ENCODE results near the gene PRDX5. TPM values are rescaled to one million over a fixed set of nuclear protein-coding genes. Genes with fewer than 3 reads are reported as not detected.
"Not testable (repeated sequence)": the region's sequence is repeated elsewhere in the genome, so short reads cannot be mapped to it uniquely, and the experiment has no call there.

The PRDX5 gene
- polyA plus RNA-seq, 1 donor from 2014 or later, result 185 TPM

- H3K36me3 Mint-ChIP-seq, result no peaks in the 10 kb centered on the region
- H3K4me3 Mint-ChIP-seq, result no peak overlapping the region
- H3K4me1 Mint-ChIP-seq, result peaks cover 8 to 13% (median 11%) of the 10 kb centered on the region in 3 donors
- H3K27me3 Mint-ChIP-seq, result no peaks in the 10 kb centered on the region
- H3K27ac Mint-ChIP-seq, result no peak overlapping the region
- peaks cover 0 to 1% (median 0%) of the 10 kb centered on the region in 3 donors for H3K9me3 Mint-ChIP-seq
Observed at GRCh38 chr11:64322925-64323260, 5.0 kb downstream of the PRDX5 start.

- H3K9me3 Mint-ChIP-seq, result peaks cover 0 to 2% (median 0%) of the 10 kb centered on the region in 3 donors
- no peaks in the 10 kb centered on the region for H3K36me3 Mint-ChIP-seq
- H3K4me1 Mint-ChIP-seq, result peaks cover 8 to 12% (median 10%) of the 10 kb centered on the region in 3 donors
- no peak overlapping the region for H3K27ac Mint-ChIP-seq
- H3K27me3 Mint-ChIP-seq, result no peaks in the 10 kb centered on the region
- peak overlapping the region in 1 of 4 donors; percentile 24 for H3K4me3 Mint-ChIP-seq
Observed at GRCh38 chr11:64323373-64323772, 5.5 kb downstream of the PRDX5 start.

GRCh38 chr11:64323984-64324383, 6.1 kb downstream of the PRDX5 start:
- Mint-ChIP-seq H3K4me1 (peaks cover 8 to 11% (median 9%) of the 10 kb centered on the region in 3 donors), H3K4me3 (peak overlapping the region in 1 of 4 donors; percentile 24), H3K27ac (peak overlapping the region in 1 of 3 donors; percentile 62)
- H3K9me3 Mint-ChIP-seq, H3K27me3 Mint-ChIP-seq, H3K36me3 Mint-ChIP-seq: not testable (repeated sequence)

- Mint-ChIP-seq H3K4me1 (peaks cover 5 to 9% (median 8%) of the 10 kb centered on the region in 3 donors), H3K36me3 (no peaks in the 10 kb centered on the region), H3K9me3 (peaks cover 0 to 2% (median 0%) of the 10 kb centered on the region in 3 donors), H3K27ac (peak overlapping the region in 1 of 3 donors; percentile 46), H3K4me3 (no peak overlapping the region), H3K27me3 (no peaks in the 10 kb centered on the region)
Observed at GRCh38 chr11:64324692-64325469, 7.0 kb downstream of the PRDX5 start.

- H3K27ac Mint-ChIP-seq, result no peak overlapping the region
- H3K4me3 Mint-ChIP-seq, result peak overlapping the region in 1 of 4 donors; percentile 13
- peaks cover 0 to 2% (median 0%) of the 10 kb centered on the region in 3 donors for H3K9me3 Mint-ChIP-seq
- H3K27me3 Mint-ChIP-seq, result no peaks in the 10 kb centered on the region
- H3K4me1 Mint-ChIP-seq, result peaks cover 7 to 17% (median 10%) of the 10 kb centered on the region in 3 donors
- no peaks in the 10 kb centered on the region for H3K36me3 Mint-ChIP-seq
Observed at GRCh38 chr11:64327375-64327774, 9.5 kb downstream of the PRDX5 start.

GRCh38 chr11:64327993-64328392, 10.1 kb downstream of the PRDX5 start:
- peaks cover 0 to 2% (median 0%) of the 10 kb centered on the region in 3 donors for H3K9me3 Mint-ChIP-seq
- H3K4me1 Mint-ChIP-seq, result peaks cover 7 to 17% (median 10%) of the 10 kb centered on the region in 3 donors
- no peaks in the 10 kb centered on the region for H3K36me3 Mint-ChIP-seq
- no peaks in the 10 kb centered on the region for H3K27me3 Mint-ChIP-seq
- no peak overlapping the region for H3K27ac Mint-ChIP-seq
- no peak overlapping the region for H3K4me3 Mint-ChIP-seq

GRCh38 chr11:64330888-64331287, 13.0 kb downstream of the PRDX5 start:
- Mint-ChIP-seq H3K27ac (no peak overlapping the region), H3K4me3 (no peak overlapping the region), H3K4me1 (peaks cover 16 to 26% (median 21%) of the 10 kb centered on the region in 3 donors), H3K9me3 (peaks cover 0 to 2% (median 0%) of the 10 kb centered on the region in 3 donors), H3K36me3 (no peaks in the 10 kb centered on the region), H3K27me3 (peaks cover 2% of the 10 kb centered on the region)

- H3K4me3 Mint-ChIP-seq, result peak overlapping the region in 3 of 4 donors; percentile 25 to 55 (median 39)
- no peaks in the 10 kb centered on the region for H3K36me3 Mint-ChIP-seq
- H3K27me3 Mint-ChIP-seq, result peaks cover 2% of the 10 kb centered on the region
- H3K9me3 Mint-ChIP-seq, result peaks cover 0 to 2% (median 0%) of the 10 kb centered on the region in 3 donors
- H3K4me1 Mint-ChIP-seq, result peaks cover 13 to 31% (median 24%) of the 10 kb centered on the region in 3 donors
- H3K27ac Mint-ChIP-seq, result peak overlapping the region in 2 of 3 donors; percentile 5 to 85
Observed at GRCh38 chr11:64331569-64332371, 13.8 kb downstream of the PRDX5 start.

GRCh38 chr11:64333556-64333955, 15.6 kb downstream of the PRDX5 start:
- no peak overlapping the region for H3K4me3 Mint-ChIP-seq
- peak overlapping the region in 2 of 3 donors; percentile 35 to 89 for H3K27ac Mint-ChIP-seq
- H3K36me3 Mint-ChIP-seq, result no peaks in the 10 kb centered on the region
- peaks cover 17 to 30% (median 26%) of the 10 kb centered on the region in 3 donors for H3K4me1 Mint-ChIP-seq
- peaks cover 2% of the 10 kb centered on the region for H3K27me3 Mint-ChIP-seq
- no peaks in the 10 kb centered on the region for H3K9me3 Mint-ChIP-seq

GRCh38 chr11:64334764-64335735, 17.1 kb downstream of the PRDX5 start:
- Mint-ChIP-seq H3K9me3 (no peaks in the 10 kb centered on the region), H3K27ac (peak overlapping the region; percentile 71 to 89 (median 81)), H3K4me3 (peak overlapping the region in 3 of 4 donors; percentile 24 to 88 (median 73)), H3K36me3 (no peaks in the 10 kb centered on the region), H3K27me3 (peaks cover 2% of the 10 kb centered on the region), H3K4me1 (peaks cover 29 to 38% (median 35%) of the 10 kb centered on the region in 3 donors)

GRCh38 chr11:64337538-64338249, 19.8 kb downstream of the PRDX5 start:
- Mint-ChIP-seq H3K4me3 (peak overlapping the region in 2 of 4 donors; percentile 60 to 63), H3K36me3 (no peaks in the 10 kb centered on the region), H3K4me1 (peaks cover 29 to 37% (median 32%) of the 10 kb centered on the region in 3 donors), H3K9me3 (no peaks in the 10 kb centered on the region), H3K27ac (peak overlapping the region in 2 of 3 donors; percentile 34 to 78), H3K27me3 (peaks cover 2% of the 10 kb centered on the region)

- H3K27ac Mint-ChIP-seq, result peak overlapping the region; percentile 94 to 99 (median 96)
- H3K36me3 Mint-ChIP-seq, result no peaks in the 10 kb centered on the region
- H3K4me1 Mint-ChIP-seq, result peaks cover 29 to 34% (median 32%) of the 10 kb centered on the region in 3 donors
- H3K4me3 Mint-ChIP-seq, result peak overlapping the region; percentile 81 to 97 (median 94)
- H3K9me3 Mint-ChIP-seq, result no peaks in the 10 kb centered on the region
- H3K27me3 Mint-ChIP-seq, result peaks cover 2% of the 10 kb centered on the region
Observed at GRCh38 chr11:64338716-64339115, 20.8 kb downstream of the PRDX5 start.

- Mint-ChIP-seq H3K4me3 (peak overlapping the region; percentile 81 to 97 (median 94)), H3K4me1 (peaks cover 29 to 33% (median 32%) of the 10 kb centered on the region in 3 donors), H3K27me3 (peaks cover 2% of the 10 kb centered on the region), H3K9me3 (no peaks in the 10 kb centered on the region), H3K36me3 (no peaks in the 10 kb centered on the region), H3K27ac (peak overlapping the region; percentile 94 to 99 (median 96))
Observed at GRCh38 chr11:64339286-64339685, 21.4 kb downstream of the PRDX5 start.

Data from IgD-negative memory B cell (primary cell).